Peyer's patch (tissue), 4 donors: ENCODE measurements around the gene MCTP2. TPM values are rescaled to one million over a fixed set of nuclear protein-coding genes. Genes with fewer than 3 reads are reported as not detected.

Experiments used
- DNase-seq, 3 donors: peaks; one replicate each; pipeline ENCODE4 v3.0.0-alpha.2; 2017 to 2019
- H3K27ac ChIP-seq, 4 donors: fragments of 200-600 bp; sonication (generic); one replicate each; pipeline ENCODE4 v1.5.1; 2016 to 2019
- H3K27me3 ChIP-seq, 2 donors: fragments of 200-600 bp; sonication (generic); one replicate each; pipeline ENCODE4 v1.5.1; 2019
- H3K36me3 ChIP-seq, 3 donors: fragments of 200-600 bp; sonication (generic); one replicate each; pipeline ENCODE4 v1.5.1; 2016 to 2019
- H3K4me1 ChIP-seq, 4 donors: fragments of 200-600 bp; sonication (generic); one replicate each; pipeline ENCODE4 v1.5.1; 2016 to 2019
- H3K4me3 ChIP-seq, 4 donors: fragments of 200-600 bp; sonication (generic); 1 replicate in 3 of 4; 2 replicates in 1 of 4; pipeline ENCODE4 v1.5.1; 2016 to 2019; ENCODE audit warnings: mild to moderate bottlenecking in 1 of 4
- H3K9me3 ChIP-seq, 4 donors: fragments of 200-600 bp; sonication (generic); one replicate each; pipeline ENCODE4 v1.5.1; 2016 to 2019; ENCODE audit warnings: mild to moderate bottlenecking in 1 of 4
- POLR2A ChIP-seq, 2 donors: fragments of 450-650 bp; IDR thresholded peaks; one replicate each; pipeline ENCODE4 v1.5.1; 2017; ENCODE audit warnings: antibody characterized with exemption in 2 of 2, mild to moderate bottlenecking in 2 of 2, moderate library complexity in 2 of 2
- total RNA-seq, 4 donors: library from RNA; depleted of rRNA; stranded (reverse); fragments of >200 nt; gene quantifications; one replicate each; pipeline ENCODE4 v1.1.0, GENCODE V29; 2016
- TF ChIP-seq, protein P1 (sequence below), 6 experiments: fragments of 450-650 bp in 4 of 6; fragments of 200-600 bp in 2 of 6; sonication (generic) in 1 of 6; IDR thresholded peaks; one replicate each; pipeline ENCODE4 v1.5.1; 2017 to 2019; ENCODE audit warnings: antibody characterized with exemption in 6 of 6, mild to moderate bottlenecking in 3 of 6, moderate library complexity in 1 of 6

The MCTP2 gene
- total RNA-seq, 4 donors from 2014 or later: 40.8 to 241 (median 74.0) TPM

DNA sequence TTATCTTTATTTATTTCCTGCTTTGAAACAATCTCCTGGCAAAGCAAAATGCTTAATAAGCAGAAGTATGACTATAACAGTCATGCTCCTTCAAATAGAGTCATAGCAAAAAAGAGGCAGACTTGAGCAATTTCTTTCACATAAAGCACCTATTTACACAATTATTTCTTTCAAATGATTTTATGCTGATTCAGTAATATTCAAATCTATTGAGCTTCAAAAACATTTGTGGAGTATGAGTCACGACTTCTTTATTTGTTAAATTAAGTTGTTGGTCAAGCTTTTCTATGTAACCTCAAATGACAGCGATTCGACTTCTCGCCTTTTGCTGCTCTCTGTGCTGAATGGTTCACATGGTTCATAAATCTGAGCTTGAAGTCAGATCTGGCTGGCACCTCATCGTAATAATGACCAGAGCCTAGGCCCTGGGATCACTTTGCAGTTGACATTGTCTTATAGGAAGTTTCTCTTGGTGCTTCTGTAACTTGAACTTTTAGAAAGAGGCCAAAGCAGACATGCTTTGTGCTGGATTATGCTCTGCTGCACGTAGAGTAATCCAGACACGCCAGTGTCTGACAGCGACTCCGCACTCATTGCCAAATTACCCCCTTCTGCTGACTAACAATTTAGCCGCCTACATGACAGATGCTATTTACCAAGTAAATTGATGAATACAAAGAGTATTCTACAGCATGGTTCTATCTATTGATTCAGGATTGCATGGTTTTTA, 139.0 kb downstream of the MCTP2 start:
- Histone ChIP-seq H3K27ac (no peak overlapping the region), H3K27me3 (no peaks in the 10 kb centered on the region)
- no peak for DNase-seq

DNA sequence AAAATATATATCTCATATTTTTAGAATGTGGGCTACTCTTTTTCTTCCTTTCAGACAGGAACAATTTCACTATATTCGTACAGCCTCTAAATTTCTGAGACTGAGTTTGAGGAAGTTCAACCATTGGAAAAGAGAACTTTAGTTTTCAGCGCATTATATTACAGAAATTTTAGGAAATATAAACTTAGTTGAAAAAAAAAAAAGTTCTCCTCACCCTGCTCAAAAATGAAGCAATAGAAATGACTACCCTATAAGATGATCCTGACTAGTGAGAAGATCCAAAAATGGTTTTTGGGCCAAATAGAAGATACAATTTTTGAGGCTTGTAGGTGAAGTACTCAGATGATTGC, 139.6 kb downstream of the MCTP2 start:
- H3K27ac ChIP-seq: no peak overlapping the region
- no peak overlapping the region for H3K4me3 ChIP-seq
- peaks cover 0 to 32% (median 0%) of the 10 kb centered on the region in 3 donors for H3K36me3 ChIP-seq

More for the DNA sequence above, 139.0 kb downstream of the MCTP2 start:
- Histone ChIP-seq H3K4me3 (no peak overlapping the region), H3K9me3 (no peaks in the 10 kb centered on the region), H3K36me3 (peaks cover 0 to 32% (median 0%) of the 10 kb centered on the region in 3 donors), H3K4me1 (no peaks in the 10 kb centered on the region)
- TF ChIP-seq, protein P1, sequence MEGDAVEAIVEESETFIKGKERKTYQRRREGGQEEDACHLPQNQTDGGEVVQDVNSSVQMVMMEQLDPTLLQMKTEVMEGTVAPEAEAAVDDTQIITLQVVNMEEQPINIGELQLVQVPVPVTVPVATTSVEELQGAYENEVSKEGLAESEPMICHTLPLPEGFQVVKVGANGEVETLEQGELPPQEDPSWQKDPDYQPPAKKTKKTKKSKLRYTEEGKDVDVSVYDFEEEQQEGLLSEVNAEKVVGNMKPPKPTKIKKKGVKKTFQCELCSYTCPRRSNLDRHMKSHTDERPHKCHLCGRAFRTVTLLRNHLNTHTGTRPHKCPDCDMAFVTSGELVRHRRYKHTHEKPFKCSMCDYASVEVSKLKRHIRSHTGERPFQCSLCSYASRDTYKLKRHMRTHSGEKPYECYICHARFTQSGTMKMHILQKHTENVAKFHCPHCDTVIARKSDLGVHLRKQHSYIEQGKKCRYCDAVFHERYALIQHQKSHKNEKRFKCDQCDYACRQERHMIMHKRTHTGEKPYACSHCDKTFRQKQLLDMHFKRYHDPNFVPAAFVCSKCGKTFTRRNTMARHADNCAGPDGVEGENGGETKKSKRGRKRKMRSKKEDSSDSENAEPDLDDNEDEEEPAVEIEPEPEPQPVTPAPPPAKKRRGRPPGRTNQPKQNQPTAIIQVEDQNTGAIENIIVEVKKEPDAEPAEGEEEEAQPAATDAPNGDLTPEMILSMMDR (IDR thresholded peaks at IDR 0.05): no peak
- TF ChIP-seq POLR2A (IDR thresholded peaks at IDR 0.05): no peak

DNA sequence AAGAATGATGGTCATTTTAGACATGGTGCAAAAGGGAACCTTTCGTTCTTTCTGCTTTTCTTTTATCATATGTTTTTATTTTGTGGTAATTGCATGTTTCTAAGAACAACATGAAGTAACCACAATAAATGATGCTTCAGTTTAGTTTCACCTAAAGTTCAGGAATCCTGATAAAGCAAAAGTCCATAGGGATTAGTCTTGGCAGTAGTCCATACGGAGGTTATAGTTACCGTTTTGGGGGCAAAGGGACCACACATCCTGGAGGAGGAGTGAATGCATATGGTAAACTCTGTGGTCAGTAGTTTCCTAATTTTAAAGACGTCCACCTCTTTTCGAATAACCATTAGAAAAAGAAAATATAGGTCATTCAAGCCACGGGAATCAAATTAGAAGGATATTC, 141.5 kb downstream of the MCTP2 start:
- H3K27me3 ChIP-seq: no peaks in the 10 kb centered on the region
- H3K4me1 ChIP-seq: no peaks in the 10 kb centered on the region
- no peak overlapping the region for H3K27ac ChIP-seq
- no peak overlapping the region for H3K4me3 ChIP-seq
- H3K36me3 ChIP-seq: peaks cover 0 to 32% (median 0%) of the 10 kb centered on the region in 3 donors
- DNase-seq: no peak
- H3K9me3 ChIP-seq: no peaks in the 10 kb centered on the region
- TF ChIP-seq, protein P1 (IDR thresholded peaks at IDR 0.05): no peak
- no peak for TF ChIP-seq POLR2A (IDR thresholded peaks at IDR 0.05)

More for the DNA sequence above, 139.6 kb downstream of the MCTP2 start:
- TF ChIP-seq, protein P1 (IDR thresholded peaks at IDR 0.05): no peak
- no peak for TF ChIP-seq POLR2A (IDR thresholded peaks at IDR 0.05)
- no peak for DNase-seq
- no peaks in the 10 kb centered on the region for H3K9me3 ChIP-seq
- H3K27me3 ChIP-seq: no peaks in the 10 kb centered on the region
- no peaks in the 10 kb centered on the region for H3K4me1 ChIP-seq

DNA sequence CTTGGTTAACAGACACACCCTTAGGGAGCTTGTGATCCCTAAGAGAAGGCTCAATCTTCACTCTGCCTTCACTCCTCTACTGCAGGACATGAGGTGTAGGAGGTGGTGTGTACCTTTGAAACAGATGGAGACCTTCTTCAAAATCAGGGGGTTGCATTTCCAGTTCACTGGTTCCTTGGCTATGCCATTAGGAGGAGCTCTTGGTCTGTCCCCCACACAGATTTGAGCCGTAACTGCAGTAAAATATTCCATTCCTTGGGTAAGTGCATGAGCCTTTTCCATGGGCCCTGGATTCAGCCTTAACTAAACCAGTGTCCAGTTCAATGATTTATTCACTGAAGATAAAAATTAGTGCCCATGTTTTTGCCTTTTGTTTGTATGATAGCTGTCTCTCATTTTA, 144.6 kb downstream of the MCTP2 start:
- no peak overlapping the region for H3K27ac ChIP-seq
- H3K4me1 ChIP-seq: no peaks in the 10 kb centered on the region
- H3K9me3 ChIP-seq: no peaks in the 10 kb centered on the region
- no peak for DNase-seq
- no peak for TF ChIP-seq POLR2A (IDR thresholded peaks at IDR 0.05)
- TF ChIP-seq, protein P1 (IDR thresholded peaks at IDR 0.05): no peak
- H3K27me3 ChIP-seq: no peaks in the 10 kb centered on the region
- peaks cover 0 to 16% (median 0%) of the 10 kb centered on the region in 3 donors for H3K36me3 ChIP-seq
- no peak overlapping the region for H3K4me3 ChIP-seq

- Histone ChIP-seq H3K9me3 (no peaks in the 10 kb centered on the region), H3K4me3 (no peak overlapping the region), H3K27ac (no peak overlapping the region), H3K4me1 (no peaks in the 10 kb centered on the region), H3K27me3 (no peaks in the 10 kb centered on the region), H3K36me3 (peaks cover 0 to 17% (median 0%) of the 10 kb centered on the region in 3 donors)
- no peak for TF ChIP-seq POLR2A (IDR thresholded peaks at IDR 0.05)
- TF ChIP-seq, protein P1 (IDR thresholded peaks at IDR 0.05): no peak
- no peak for DNase-seq
Measured at GRCh38 chr15:94379986-94380385, 148.6 kb downstream of the MCTP2 start.
